ENCODE results near the gene GJC2. TPM values are rescaled to one million over a fixed set of nuclear protein-coding genes. Genes with fewer than 3 reads are reported as not detected.

The GJC2 gene
- total and polyA plus RNA-seq, 4 donors, result 1.5 to 6.7 (median 2.6) TPM

GRCh38 chr1:228177183-228177475 lies 27.4 kb downstream of the GJC2 start:
- Histone ChIP-seq H3K27ac (ENCODE audit: low read depth in 1 of 2, low read length in 1 of 2) (peak overlapping the region in 1 of 2 donors; percentile 68), H3K9ac (ENCODE audit: insufficient read depth in 1 of 2, low read length in 2 of 2) (no peak overlapping the region), H3K4me3 (no peak overlapping the region), H3K27me3 (ENCODE audit: control insufficient read depth in 3 of 3, insufficient read depth in 3 of 3, low read length in 2 of 3) (no peaks in the 10 kb centered on the region), H3K9me3 (ENCODE audit: control insufficient read depth in 4 of 4, insufficient read depth in 3 of 4, low read length in 3 of 4) (no peaks in the 10 kb centered on the region), H3K36me3 (ENCODE audit: control insufficient read depth in 4 of 4, insufficient read depth in 4 of 4, low read length in 4 of 4) (peaks cover 0 to 16% (median 10%) of the 10 kb centered on the region in 4 donors), H3K4me1 (ENCODE audit: control insufficient read depth in 5 of 5, insufficient read depth in 5 of 5, low read length in 5 of 5) (peaks cover 0 to 16% (median 0%) of the 10 kb centered on the region in 5 donors)
- DNase-seq, result no peak
- WGBS, 2 donors, result 81 to 85% methylated on average over 5 of the region's 5 CpGs
- no peak for ATAC-seq (ENCODE audit: insufficient read depth, low FRiP score)
- TF ChIP-seq CTCF (IDR thresholded peaks at IDR 0.05; ENCODE audit: control extremely low read depth, extremely low read depth), result no peak

GRCh38 chr1:228177721-228178710 lies 28.3 kb downstream of the GJC2 start:
- Histone ChIP-seq H3K4me1 (ENCODE audit: control insufficient read depth in 5 of 5, insufficient read depth in 5 of 5, low read length in 5 of 5) (peaks cover 0 to 16% (median 0%) of the 10 kb centered on the region in 5 donors), H3K9me3 (ENCODE audit: control insufficient read depth in 4 of 4, insufficient read depth in 3 of 4, low read length in 3 of 4) (no peaks in the 10 kb centered on the region), H3K36me3 (ENCODE audit: control insufficient read depth in 4 of 4, insufficient read depth in 4 of 4, low read length in 4 of 4) (peaks cover 0 to 16% (median 10%) of the 10 kb centered on the region in 4 donors), H3K9ac (ENCODE audit: insufficient read depth in 1 of 2, low read length in 2 of 2) (no peak overlapping the region), H3K4me3 (no peak overlapping the region), H3K27me3 (ENCODE audit: control insufficient read depth in 3 of 3, insufficient read depth in 3 of 3, low read length in 2 of 3) (no peaks in the 10 kb centered on the region), H3K27ac (ENCODE audit: low read depth in 1 of 2, low read length in 1 of 2) (peak overlapping the region in 1 of 2 donors; percentile 66)
- no peak for TF ChIP-seq CTCF (IDR thresholded peaks at IDR 0.05; ENCODE audit: control extremely low read depth, extremely low read depth)
- ATAC-seq (ENCODE audit: insufficient read depth, low FRiP score) (no peak), DNase-seq (no peak)
- WGBS, 2 donors, result 68 to 71% methylated on average over 12 of the region's 12 CpGs

- H3K27me3 ChIP-seq (ENCODE audit: control insufficient read depth in 3 of 3, insufficient read depth in 3 of 3, low read length in 2 of 3), result no peaks in the 10 kb centered on the region
- ATAC-seq (ENCODE audit: insufficient read depth, low FRiP score), result no peak
- peaks cover 0 to 16% (median 10%) of the 10 kb centered on the region in 4 donors for H3K36me3 ChIP-seq (ENCODE audit: control insufficient read depth in 4 of 4, insufficient read depth in 4 of 4, low read length in 4 of 4)
- peak in 2 of 3 donors; percentile 42 to 45 for DNase-seq
- H3K4me3 ChIP-seq, result no peak overlapping the region
- no peak for TF ChIP-seq CTCF (IDR thresholded peaks at IDR 0.05; ENCODE audit: control extremely low read depth, extremely low read depth)
- WGBS, 2 donors, result 43 to 55% methylated on average over 12 of the region's 12 CpGs
- peaks cover 0 to 16% (median 0%) of the 10 kb centered on the region in 5 donors for H3K4me1 ChIP-seq (ENCODE audit: control insufficient read depth in 5 of 5, insufficient read depth in 5 of 5, low read length in 5 of 5)
- H3K9ac ChIP-seq (ENCODE audit: insufficient read depth in 1 of 2, low read length in 2 of 2), result no peak overlapping the region
- peak overlapping the region in 1 of 2 donors; percentile 29 for H3K27ac ChIP-seq (ENCODE audit: low read depth in 1 of 2, low read length in 1 of 2)
- no peaks in the 10 kb centered on the region for H3K9me3 ChIP-seq (ENCODE audit: control insufficient read depth in 4 of 4, insufficient read depth in 3 of 4, low read length in 3 of 4)
These were observed 29.3 kb downstream of the GJC2 start for GRCh38 chr1:228178737-228179684.

All from lung (tissue), 12 donors.